Mononuclear cell (primary cell): ENCODE measurements around the gene OR13C5. TPM values are rescaled to one million over a fixed set of nuclear protein-coding genes. Genes with fewer than 3 reads are reported as not detected.

Experiments used
- H3K27me3 ChIP-seq: 2 replicates; pipeline ENCODE4 v1.6.0; 2011; ENCODE audit warnings: low read length, control low read depth; ENCODE audit not compliant: insufficient read depth
- H3K4me1 ChIP-seq: 2 replicates; pipeline ENCODE4 v1.5.1; 2011; ENCODE audit warnings: mild to moderate bottlenecking, low read length, control low read depth; ENCODE audit not compliant: insufficient read depth
- H3K4me3 ChIP-seq: 2 replicates; pipeline ENCODE4 v1.5.1; 2011; ENCODE audit warnings: mild to moderate bottlenecking, low read length, moderate library complexity
- H3K9me3 ChIP-seq: 2 replicates; pipeline ENCODE4 v1.5.1; 2011; ENCODE audit warnings: low read depth, mild to moderate bottlenecking, control low read depth, low read length
- total RNA-seq: library from RNA; depleted of rRNA; stranded (reverse); fragments of >200 nt; gene quantifications from one replicate; pipeline ENCODE4 v1.2.3, GENCODE V29; 2012

The OR13C5 gene
- total RNA-seq, 1 donor: not detected

DNA sequence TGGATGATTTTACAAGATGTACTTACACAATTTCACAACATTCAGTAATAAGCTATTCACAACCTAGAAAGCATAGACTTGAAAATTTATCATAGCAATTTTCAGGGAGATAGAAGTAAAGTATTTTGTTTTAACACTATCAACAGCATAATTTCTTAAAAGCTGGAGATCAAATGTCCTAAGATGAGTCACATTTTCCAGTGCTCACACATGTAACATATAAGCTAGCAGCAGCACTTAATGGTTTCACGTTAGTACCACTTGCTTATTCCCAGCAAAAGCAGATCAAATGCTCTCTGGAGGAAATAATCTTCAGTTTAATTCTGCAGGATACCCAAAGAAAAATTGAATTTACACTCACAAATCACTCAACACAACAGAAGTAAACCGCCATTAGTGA lies 23.8 kb downstream of the OR13C5 start:
- peaks cover 5% of the 10 kb centered on the region for H3K9me3 ChIP-seq
- H3K27me3 ChIP-seq: no peaks in the 10 kb centered on the region
- no peaks in the 10 kb centered on the region for H3K4me1 ChIP-seq
- no peak overlapping the region for H3K4me3 ChIP-seq

DNA sequence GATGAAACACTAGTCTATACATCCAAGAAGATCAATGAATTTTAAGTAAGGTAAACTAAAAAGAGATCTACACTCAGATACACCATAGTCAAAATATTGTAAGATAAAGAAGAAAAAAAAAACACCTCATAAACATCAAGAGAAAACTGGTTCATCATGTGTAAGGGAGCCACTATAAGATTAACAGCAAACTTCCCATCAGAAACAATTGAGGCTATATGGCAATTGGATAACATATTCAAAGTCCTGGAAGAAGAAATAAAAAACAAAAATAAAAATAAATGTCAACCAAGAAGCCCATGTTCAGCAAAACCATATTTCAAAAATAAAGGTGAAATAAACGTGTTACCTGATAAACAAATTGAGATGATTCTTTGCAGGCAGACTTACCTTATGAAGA lies 26.6 kb downstream of the OR13C5 start:
- peaks cover 5% of the 10 kb centered on the region for H3K9me3 ChIP-seq
- no peaks in the 10 kb centered on the region for H3K4me1 ChIP-seq
- H3K4me3 ChIP-seq: no peak overlapping the region

DNA sequence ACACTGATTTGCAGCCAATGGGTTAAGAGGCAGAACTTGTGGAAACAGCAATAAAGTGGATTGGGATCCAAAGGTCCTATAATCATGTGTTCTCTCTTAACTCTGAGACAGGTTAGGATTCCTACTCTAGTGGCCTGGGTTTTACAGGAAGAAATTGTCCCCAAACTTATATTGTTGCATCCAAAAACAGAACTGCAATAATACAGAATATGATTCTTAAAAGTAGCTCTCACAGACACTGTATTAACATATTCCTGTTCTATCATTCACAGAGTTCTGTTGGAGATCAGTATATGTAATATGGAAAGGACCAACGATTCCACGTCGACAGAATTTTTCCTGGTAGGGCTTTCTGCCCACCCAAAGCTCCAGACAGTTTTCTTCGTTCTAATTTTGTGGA lies 30.3 kb downstream of the OR13C5 start, which contains the start of gene OR13C8:
Gene OR13C8 (plus strand): TSS at position 301 of the 400 bp plus-strand sequence. CDS start 0 bp downstream, at position 301.
- Histone ChIP-seq H3K4me3 (no peak within 1 kb of the TSS), H3K27me3 (no peaks in the 10 kb centered on the region), H3K4me1 (no peaks in the 10 kb centered on the region), H3K9me3 (peaks cover 5% of the 10 kb centered on the region)

More for the DNA sequence above, 26.6 kb downstream of the OR13C5 start:
- H3K27me3 ChIP-seq: no peaks in the 10 kb centered on the region

DNA sequence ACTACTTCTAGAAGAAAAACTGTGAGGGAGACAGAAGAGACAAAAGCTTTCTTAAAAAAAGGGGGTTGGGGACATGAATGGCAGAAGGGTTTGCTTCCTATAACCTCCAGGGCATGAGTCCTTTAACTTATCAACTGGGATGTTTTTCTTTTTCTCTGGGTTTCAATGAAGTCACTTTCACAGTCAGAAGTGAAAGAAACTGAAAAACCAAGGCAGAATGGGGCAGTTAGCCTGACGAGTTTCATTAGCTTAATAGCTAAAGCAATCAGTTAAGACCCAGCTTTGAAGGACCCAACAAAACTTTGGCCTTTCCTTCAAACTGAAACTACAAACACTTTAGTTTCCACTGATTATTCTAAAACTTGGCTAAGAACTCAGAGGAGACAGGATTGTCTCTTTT lies 34.9 kb downstream of the OR13C5 start:
- Histone ChIP-seq H3K9me3 (no peaks in the 10 kb centered on the region), H3K27me3 (no peaks in the 10 kb centered on the region), H3K4me1 (no peaks in the 10 kb centered on the region), H3K4me3 (no peak overlapping the region)

DNA sequence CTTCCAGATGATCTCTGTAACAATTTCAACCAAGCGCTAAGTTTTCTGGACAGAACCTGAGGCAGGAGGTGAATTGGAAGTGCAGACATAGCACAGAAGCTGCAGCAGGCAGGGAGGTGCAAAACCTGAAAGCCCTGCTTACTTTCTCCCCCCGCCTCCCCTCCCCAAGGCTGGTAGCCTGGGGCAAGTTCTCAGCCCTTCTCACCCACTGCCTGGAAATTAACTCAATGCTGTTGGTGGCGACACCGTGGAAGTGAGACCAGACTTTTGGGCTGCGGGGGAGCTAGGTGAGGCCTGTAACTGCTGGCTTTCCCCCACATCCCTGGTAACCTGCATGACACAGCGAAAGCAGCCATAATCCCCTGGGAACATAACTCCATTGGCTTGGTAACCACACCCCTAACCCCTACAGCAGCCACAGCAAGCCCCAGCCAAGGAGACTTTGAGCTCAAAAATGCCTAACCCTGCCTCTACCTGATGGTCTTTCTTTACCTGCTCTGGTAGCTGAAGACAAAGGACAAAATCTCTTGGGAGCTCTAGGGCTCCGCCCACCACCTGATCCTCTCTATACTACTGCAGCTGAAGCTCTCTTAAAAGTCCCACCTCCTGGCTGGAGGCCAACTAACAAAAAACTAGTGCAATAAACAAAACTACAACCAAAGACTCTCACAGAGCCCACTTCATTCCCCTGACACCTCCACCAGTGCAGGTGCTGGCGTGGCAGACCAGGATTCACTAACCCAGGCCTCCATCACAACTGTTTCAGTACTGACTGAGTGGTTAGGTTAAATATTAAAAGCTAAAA lies 42.2 kb downstream of the OR13C5 start:
- Histone ChIP-seq H3K4me1 (no peaks in the 10 kb centered on the region), H3K27me3 (no peaks in the 10 kb centered on the region), H3K4me3 (no peak overlapping the region), H3K9me3 (no peaks in the 10 kb centered on the region)

DNA sequence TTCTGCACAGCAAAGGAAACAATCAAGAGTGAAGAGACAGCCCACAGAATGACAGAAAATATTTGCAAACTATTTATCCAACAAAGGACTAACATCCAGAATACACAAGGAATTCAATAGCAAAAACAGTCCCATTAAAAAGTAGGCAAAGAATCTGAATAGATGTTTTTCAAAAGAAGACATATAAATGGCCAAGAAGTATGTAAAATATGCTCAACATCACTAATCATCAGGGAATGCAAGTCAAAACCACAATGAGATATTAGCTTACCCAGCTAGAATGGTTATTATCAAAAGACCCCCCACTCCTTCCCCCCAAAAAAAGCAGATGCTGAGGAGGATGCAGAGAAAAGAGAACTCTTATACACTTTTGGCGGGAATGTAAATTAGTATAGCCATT lies 43.7 kb downstream of the OR13C5 start:
- no peak overlapping the region for H3K4me3 ChIP-seq
- H3K4me1 ChIP-seq: no peaks in the 10 kb centered on the region
- no peaks in the 10 kb centered on the region for H3K9me3 ChIP-seq
- no peaks in the 10 kb centered on the region for H3K27me3 ChIP-seq

GRCh38 chr9:104553261-104553660 lies 46.0 kb downstream of the OR13C5 start:
- Histone ChIP-seq H3K4me1 (no peaks in the 10 kb centered on the region), H3K27me3 (no peaks in the 10 kb centered on the region), H3K9me3 (no peaks in the 10 kb centered on the region), H3K4me3 (no peak overlapping the region)

Other genes starting within 250 kb of the OR13C5 start
- gene OR13F1, start 95.2 kb downstream of the OR13C5 start, total RNA-seq: not detected
- not detected for gene OR13C4, start 72.2 kb downstream of the OR13C5 start, total RNA-seq
- gene OR13C3, start 62.6 kb downstream of the OR13C5 start, total RNA-seq: not detected
- gene OR13C8, start 30.2 kb downstream of the OR13C5 start, total RNA-seq: not detected
- gene OR13C2, start 6.2 kb upstream of the OR13C5 start, total RNA-seq: not detected
- not detected for gene OR13C9, start 18.8 kb upstream of the OR13C5 start, total RNA-seq
- 0.21 TPM for gene OR13D1, start 95.1 kb upstream of the OR13C5 start, total RNA-seq
- 21.6 TPM for gene NIPSNAP3A, start 148.3 kb upstream of the OR13C5 start, total RNA-seq
- gene NIPSNAP3B, start 164.7 kb upstream of the OR13C5 start, total RNA-seq: 0.73 TPM